ENCODE data around the gene TNFRSF9. TPM values are rescaled to one million over a fixed set of nuclear protein-coding genes. Genes with fewer than 3 reads are reported as not detected.

Gene TNFRSF9
- total and polyA plus RNA-seq, 9 of the 15 experiments (the other 6 are each of a cell fraction or from before 2014, with no cell fraction given), result 0.04 to 0.29 (median 0.08) TPM; not detected in 1

- no peak for TF ChIP-seq WHSC1 (IDR thresholded peaks at IDR 0.05; ENCODE audit: low read length)
- no peak for TF ChIP-seq MCM7 (IDR thresholded peaks at IDR 0.05)
- TF ChIP-seq RNF219 (CRISPR knock-in tag; IDR thresholded peaks at IDR 0.05), result no peak
- no peak for TF ChIP-seq L3MBTL2 (IDR thresholded peaks at IDR 0.05)
- TF ChIP-seq KAT8 (IDR thresholded peaks at IDR 0.05; ENCODE audit: low read depth), result no peak
- no peak for TF ChIP-seq SMARCC2 (IDR thresholded peaks at IDR 0.05; ENCODE audit: low read depth)
- TF ChIP-seq CHAMP1 (IDR thresholded peaks at IDR 0.05), result no peak
Observed at GRCh38 chr1:7871136-7871535, 69.5 kb downstream of the TNFRSF9 start (continued).

Data from K562 (cell line).